Testis (tissue), 3 donors: ENCODE measurements around the gene KCNB1. TPM values are rescaled to one million over a fixed set of nuclear protein-coding genes. Genes with fewer than 3 reads are reported as not detected.

Experiments
- DNase-seq: peaks from one replicate; pipeline ENCODE4 v3.0.0-alpha.2; 2019
- H3K27ac ChIP-seq, 2 donors: fragments of 200-600 bp; sonication (generic); one replicate each; pipeline ENCODE4 v1.5.1; 2019
- H3K27me3 ChIP-seq: fragments of 200-600 bp; sonication (generic); one replicate; pipeline ENCODE4 v1.5.1; 2019
- H3K36me3 ChIP-seq: fragments of 200-600 bp; sonication (generic); one replicate; pipeline ENCODE4 v1.5.1; 2017; ENCODE audit warnings: low read depth; ENCODE audit errors: missing control alignments
- H3K4me1 ChIP-seq: fragments of 200-600 bp; sonication (generic); one replicate; pipeline ENCODE4 v1.5.1; 2019
- H3K4me3 ChIP-seq, 2 donors: fragments of 200-600 bp; sonication (generic); one replicate each; pipeline ENCODE4 v1.5.1; 2017 to 2019
- H3K9me3 ChIP-seq: fragments of 200-600 bp; sonication (generic); one replicate; pipeline ENCODE4 v1.5.1; 2017
- CTCF ChIP-seq, 3 experiments: fragments of 450-650 bp in 2 of 3; fragments of 200-600 bp in 1 of 3; sonication (generic) in 1 of 3; IDR thresholded peaks; one replicate each; pipeline ENCODE4 v1.5.1; 2016 to 2019; ENCODE audit warnings: antibody characterized with exemption in 3 of 3, mild to moderate bottlenecking in 2 of 3, moderate library complexity in 1 of 3
- POLR2A ChIP-seq: fragments of 450-650 bp; IDR thresholded peaks from one replicate; pipeline ENCODE4 v1.6.1; 2017; ENCODE audit warnings: antibody characterized with exemption, mild to moderate bottlenecking, moderate library complexity
- WGBS, 2 donors: methylation state at CpG; one replicate each; pipeline ENCODE4 v1.1.5; 2018; 5-methylcytosine and 5-hydroxymethylcytosine counted together
- intact Hi-C: fragments of 100-400 bp; cut with DNase I; formaldehyde crosslinking; loops from one replicate; pipeline ENCODE4 v1.15.1; 2023; ENCODE audit warnings: low total_unique reads
- polyA plus RNA-seq: library from polyadenylated mRNA; stranded (reverse); fragments of 350-450 nt; fragmentation: Illumina TruSeq; extraction: RNeasy Lipid Tissue Mini Kit (QIAGEN cat#74804); gene quantifications from one replicate; pipeline ENCODE4 v1.2.3, GENCODE V29; 2014; ENCODE audit warnings: low read depth, low replicate concordance; ENCODE audit not compliant: insufficient read depth
- total RNA-seq, 2 donors: library from RNA; depleted of rRNA; stranded (reverse); fragments of >200 nt; gene quantifications; one replicate each; pipeline ENCODE4 v1.2.3, GENCODE V29; 2016

Gene KCNB1
- total and polyA plus RNA-seq, 3 donors from 2014 or later = 1.5 to 4.6 (median 2.3) TPM

- no peaks in the 10 kb centered on the region for H3K4me1 ChIP-seq
- no peaks in the 10 kb centered on the region for H3K36me3 ChIP-seq
- WGBS, 2 donors = 84 to 85% methylated on average over 9 to 17 of the region's 17 CpGs
- no peaks in the 10 kb centered on the region for H3K9me3 ChIP-seq
- intact Hi-C loops = no loop called here
- no peak overlapping the region for H3K4me3 ChIP-seq
- no peak for TF ChIP-seq POLR2A
- TF ChIP-seq CTCF (IDR thresholded peaks at IDR 0.05) = no peak
- no peak overlapping the region for H3K27ac ChIP-seq
- no peaks in the 10 kb centered on the region for H3K27me3 ChIP-seq
- DNase-seq = no peak
These were observed 34.7 kb upstream of the KCNB1 start for GRCh38 chr20:49516916-49517804.

GRCh38 chr20:49515586-49515985 lies 33.1 kb upstream of the KCNB1 start:
- Histone ChIP-seq H3K9me3 (no peaks in the 10 kb centered on the region), H3K4me3 (no peak overlapping the region), H3K27me3 (no peaks in the 10 kb centered on the region), H3K27ac (no peak overlapping the region), H3K36me3 (no peaks in the 10 kb centered on the region), H3K4me1 (no peaks in the 10 kb centered on the region)
- intact Hi-C loops = no loop called here
- WGBS, 2 donors = 67% methylated on average over 3 of the region's 3 CpGs
- no peak for TF ChIP-seq CTCF (IDR thresholded peaks at IDR 0.05)
- no peak for TF ChIP-seq POLR2A
- DNase-seq = no peak

- no peaks in the 10 kb centered on the region for H3K9me3 ChIP-seq
- WGBS, 2 donors = 53 to 84% methylated on average over 2 of the region's 2 CpGs
- no peaks in the 10 kb centered on the region for H3K36me3 ChIP-seq
- H3K4me1 ChIP-seq = peaks cover 4% of the 10 kb centered on the region
- intact Hi-C loops = no loop called here
- no peak overlapping the region for H3K27ac ChIP-seq
- DNase-seq = no peak
- H3K4me3 ChIP-seq = no peak overlapping the region
- no peak for TF ChIP-seq POLR2A
- no peak for TF ChIP-seq CTCF (IDR thresholded peaks at IDR 0.05)
- H3K27me3 ChIP-seq = no peaks in the 10 kb centered on the region
These were observed 31.0 kb upstream of the KCNB1 start for GRCh38 chr20:49513517-49513916.

- Histone ChIP-seq H3K9me3 (no peaks in the 10 kb centered on the region), H3K4me3 (no peak overlapping the region), H3K4me1 (peaks cover 6% of the 10 kb centered on the region), H3K27me3 (no peaks in the 10 kb centered on the region), H3K27ac (no peak overlapping the region), H3K36me3 (no peaks in the 10 kb centered on the region)
- no peak for DNase-seq
- 85% methylated on average over 11 of the region's 11 CpGs for WGBS, 2 donors
- intact Hi-C loops = no loop called here
- TF ChIP-seq CTCF (IDR thresholded peaks at IDR 0.05) = no peak
- no peak for TF ChIP-seq POLR2A
These were observed 30.5 kb upstream of the KCNB1 start for GRCh38 chr20:49513009-49513408.
